ENCODE measurements around the gene RRP15.

Gene RRP15

DNA sequence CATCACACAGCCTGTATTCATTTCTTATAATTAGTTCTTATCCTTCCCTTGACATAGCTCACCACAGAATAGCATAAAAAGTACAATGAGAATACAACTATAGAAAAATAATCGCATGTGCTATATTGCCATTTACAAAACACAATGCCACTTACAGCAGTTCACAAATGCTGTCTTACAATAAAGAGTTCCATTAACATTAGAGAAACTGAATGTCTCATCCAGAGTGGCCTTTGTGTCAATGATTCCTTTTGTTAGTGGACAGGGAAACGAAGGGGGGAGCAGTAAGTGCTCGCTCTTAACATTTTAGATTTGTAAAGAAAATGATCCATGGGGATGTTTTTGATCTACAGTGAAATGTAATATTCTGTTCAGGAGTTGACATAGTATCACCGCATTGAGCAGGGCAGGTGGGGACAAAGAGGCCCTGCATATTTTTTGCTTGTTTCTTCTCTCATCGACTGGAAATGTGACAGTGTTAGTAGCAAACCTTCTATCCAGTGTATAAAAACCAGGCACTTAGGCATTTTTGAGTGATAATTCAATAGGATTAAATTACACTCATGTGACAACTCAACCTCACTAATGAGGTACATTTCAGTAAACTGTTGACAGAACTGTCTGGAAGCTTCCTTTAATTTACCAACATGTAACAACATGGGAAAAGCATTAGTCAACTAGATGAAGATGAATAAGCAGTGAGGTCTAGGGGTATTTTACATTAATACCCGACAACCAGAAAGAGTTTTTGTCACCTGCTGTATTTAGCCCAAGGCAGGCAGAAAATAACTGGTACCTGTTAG is 35.6 kb upstream of the RRP15 start:
- Histone ChIP-seq H3K9ac (ENCODE audit: low read length) (no peak overlapping the region), H3K4me1 (ENCODE audit: insufficient read depth, low read length, severe bottlenecking) (no peaks in the 10 kb centered on the region), H2AFZ (ENCODE audit: low read length) (no peak overlapping the region), H3K4me2 (ENCODE audit: low read length) (no peak overlapping the region), H3K36me3 (ENCODE audit: insufficient read depth, low read length) (no peaks in the 10 kb centered on the region), H3K9me3 (ENCODE audit: low read length) (no peaks in the 10 kb centered on the region), H4K20me1 (ENCODE audit: insufficient read depth, low read length) (no peaks in the 10 kb centered on the region), H3K27me3 (ENCODE audit: insufficient read depth, low read length) (no peaks in the 10 kb centered on the region), H3K27ac (ENCODE audit: low read depth, low read length, poor library complexity, severe bottlenecking) (no peak overlapping the region), H3F3A (ENCODE audit: insufficient read depth, low read length) (no peaks in the 10 kb centered on the region), H3K9me2 (ENCODE audit: low read depth, low read length) (no peaks in the 10 kb centered on the region), H3K79me2 (ENCODE audit: insufficient read depth, low read length) (no peaks in the 10 kb centered on the region), H3K4me3 (ENCODE audit: low read depth, low read length, poor library complexity, severe bottlenecking) (no peak overlapping the region)
- no peak for TF ChIP-seq EZH2 (IDR thresholded peaks at IDR 0.05; ENCODE audit: borderline replicate concordance, low read length)
- TF ChIP-seq, protein P1, sequence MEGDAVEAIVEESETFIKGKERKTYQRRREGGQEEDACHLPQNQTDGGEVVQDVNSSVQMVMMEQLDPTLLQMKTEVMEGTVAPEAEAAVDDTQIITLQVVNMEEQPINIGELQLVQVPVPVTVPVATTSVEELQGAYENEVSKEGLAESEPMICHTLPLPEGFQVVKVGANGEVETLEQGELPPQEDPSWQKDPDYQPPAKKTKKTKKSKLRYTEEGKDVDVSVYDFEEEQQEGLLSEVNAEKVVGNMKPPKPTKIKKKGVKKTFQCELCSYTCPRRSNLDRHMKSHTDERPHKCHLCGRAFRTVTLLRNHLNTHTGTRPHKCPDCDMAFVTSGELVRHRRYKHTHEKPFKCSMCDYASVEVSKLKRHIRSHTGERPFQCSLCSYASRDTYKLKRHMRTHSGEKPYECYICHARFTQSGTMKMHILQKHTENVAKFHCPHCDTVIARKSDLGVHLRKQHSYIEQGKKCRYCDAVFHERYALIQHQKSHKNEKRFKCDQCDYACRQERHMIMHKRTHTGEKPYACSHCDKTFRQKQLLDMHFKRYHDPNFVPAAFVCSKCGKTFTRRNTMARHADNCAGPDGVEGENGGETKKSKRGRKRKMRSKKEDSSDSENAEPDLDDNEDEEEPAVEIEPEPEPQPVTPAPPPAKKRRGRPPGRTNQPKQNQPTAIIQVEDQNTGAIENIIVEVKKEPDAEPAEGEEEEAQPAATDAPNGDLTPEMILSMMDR (IDR thresholded peaks at IDR 0.05; ENCODE audit: low read length) = no peak

DNA sequence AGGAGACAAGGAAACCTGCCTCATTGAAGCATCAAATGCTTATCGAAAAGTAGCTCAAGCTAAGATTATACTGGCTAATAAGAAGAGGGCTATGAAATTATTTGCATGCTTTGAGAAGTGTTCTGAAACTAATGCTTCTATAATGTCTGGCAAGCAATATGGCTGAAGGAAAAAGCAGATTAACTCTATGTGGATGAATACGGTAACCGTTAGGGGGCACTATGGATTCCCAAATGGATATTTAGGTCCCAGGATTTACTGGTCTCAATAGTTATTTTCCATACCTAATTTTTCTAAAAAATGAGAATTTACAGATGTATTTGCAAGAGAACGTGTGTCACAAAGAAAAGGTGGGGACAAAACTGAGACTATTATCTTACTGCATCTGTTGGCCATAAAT is 34.6 kb upstream of the RRP15 start:
- no peak overlapping the region for H3K4me3 ChIP-seq (ENCODE audit: low read depth, low read length, poor library complexity, severe bottlenecking)
- no peaks in the 10 kb centered on the region for H3K27me3 ChIP-seq (ENCODE audit: insufficient read depth, low read length)
- H2AFZ ChIP-seq (ENCODE audit: low read length) = no peak overlapping the region
- H3K4me2 ChIP-seq (ENCODE audit: low read length) = no peak overlapping the region
- H3K36me3 ChIP-seq (ENCODE audit: insufficient read depth, low read length) = no peaks in the 10 kb centered on the region
- no peak overlapping the region for H3K9ac ChIP-seq (ENCODE audit: low read length)
- H3K9me3 ChIP-seq (ENCODE audit: low read length) = no peaks in the 10 kb centered on the region
- no peak overlapping the region for H3K27ac ChIP-seq (ENCODE audit: low read depth, low read length, poor library complexity, severe bottlenecking)
- no peaks in the 10 kb centered on the region for H3K9me2 ChIP-seq (ENCODE audit: low read depth, low read length)
- no peaks in the 10 kb centered on the region for H4K20me1 ChIP-seq (ENCODE audit: insufficient read depth, low read length)
- H3K4me1 ChIP-seq (ENCODE audit: insufficient read depth, low read length, severe bottlenecking) = no peaks in the 10 kb centered on the region
- TF ChIP-seq, protein P1 (IDR thresholded peaks at IDR 0.05; ENCODE audit: low read length) = no peak
- TF ChIP-seq EZH2 (IDR thresholded peaks at IDR 0.05; ENCODE audit: borderline replicate concordance, low read length) = no peak
- no peaks in the 10 kb centered on the region for H3K79me2 ChIP-seq (ENCODE audit: insufficient read depth, low read length)
- H3F3A ChIP-seq (ENCODE audit: insufficient read depth, low read length) = no peaks in the 10 kb centered on the region

- no peaks in the 10 kb centered on the region for H3K9me3 ChIP-seq (ENCODE audit: low read length)
- no peaks in the 10 kb centered on the region for H4K20me1 ChIP-seq (ENCODE audit: insufficient read depth, low read length)
- H3K4me1 ChIP-seq (ENCODE audit: insufficient read depth, low read length, severe bottlenecking) = no peaks in the 10 kb centered on the region
- no peaks in the 10 kb centered on the region for H3K27me3 ChIP-seq (ENCODE audit: insufficient read depth, low read length)
- H3K36me3 ChIP-seq (ENCODE audit: insufficient read depth, low read length) = no peaks in the 10 kb centered on the region
- no peak overlapping the region for H3K4me2 ChIP-seq (ENCODE audit: low read length)
- H3F3A ChIP-seq (ENCODE audit: insufficient read depth, low read length) = no peaks in the 10 kb centered on the region
- no peaks in the 10 kb centered on the region for H3K79me2 ChIP-seq (ENCODE audit: insufficient read depth, low read length)
- H3K9me2 ChIP-seq (ENCODE audit: low read depth, low read length) = no peaks in the 10 kb centered on the region
- TF ChIP-seq, protein P1 (IDR thresholded peaks at IDR 0.05; ENCODE audit: low read length) = no peak
- no peak for TF ChIP-seq EZH2 (IDR thresholded peaks at IDR 0.05; ENCODE audit: borderline replicate concordance, low read length)
- H3K4me3 ChIP-seq (ENCODE audit: low read depth, low read length, poor library complexity, severe bottlenecking) = no peak overlapping the region
- H2AFZ ChIP-seq (ENCODE audit: low read length) = no peak overlapping the region
- H3K27ac ChIP-seq (ENCODE audit: low read depth, low read length, poor library complexity, severe bottlenecking) = no peak overlapping the region
- H3K9ac ChIP-seq (ENCODE audit: low read length) = no peak overlapping the region
These were observed 30.7 kb upstream of the RRP15 start for GRCh38 chr1:218254296-218254946.
